WI38 (cell line): Measurements from ENCODE around the gene SCNN1A.

Experiments
- H3K4me3 ChIP-seq: 2 replicates; pipeline ENCODE4 v1.5.1; 2011; ENCODE audit warnings: low read depth, mild to moderate bottlenecking, control low read depth, low read length
- TF ChIP-seq, protein P1 (sequence below): IDR thresholded peaks from 2 replicates; pipeline ENCODE4 v1.5.1; 2012; ENCODE audit warnings: low read depth, mild to moderate bottlenecking, control low read depth, low read length

The SCNN1A gene

DNA sequence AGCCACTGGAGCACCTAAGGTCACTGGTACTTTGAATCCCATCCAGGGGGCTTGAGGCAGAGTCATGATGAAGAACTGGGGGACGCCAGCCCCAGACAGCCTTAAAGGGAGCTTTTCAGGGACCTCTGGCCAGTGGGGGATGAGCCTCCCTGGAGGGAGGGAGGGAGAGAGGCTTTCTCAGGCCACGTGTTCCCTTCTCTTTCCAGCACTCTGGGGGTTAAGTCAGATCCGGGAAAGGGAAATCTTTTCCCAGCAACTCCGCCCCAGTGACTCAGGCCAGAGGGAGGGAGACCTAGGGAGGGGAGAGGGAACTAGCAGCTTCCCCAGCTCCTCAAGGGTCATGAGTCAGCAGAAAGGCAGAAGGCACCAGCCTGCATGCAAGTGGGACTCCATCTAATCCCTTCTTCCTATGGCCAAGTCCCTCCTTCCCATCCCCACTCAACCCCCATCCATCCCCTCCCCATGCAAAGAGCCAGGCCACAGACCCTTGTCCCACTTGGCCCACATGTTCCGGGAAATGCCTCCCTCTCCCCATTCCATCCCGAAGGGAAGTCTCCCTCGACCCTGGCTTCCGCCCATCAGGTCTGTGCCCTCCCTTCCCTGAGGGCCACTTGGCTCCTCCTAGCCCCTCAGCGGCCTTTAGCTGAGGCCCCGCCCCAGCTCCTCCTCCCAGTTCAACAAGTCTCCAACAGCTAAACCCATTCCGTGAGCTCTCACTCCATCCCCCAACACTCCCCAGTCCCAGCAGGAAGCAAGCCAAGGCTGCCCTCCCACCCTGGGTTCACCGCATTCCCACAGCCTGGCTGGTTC, 39.1 kb downstream of the SCNN1A start:
- peak overlapping the region; percentile 99 for H3K4me3 ChIP-seq
- TF ChIP-seq, protein P1, sequence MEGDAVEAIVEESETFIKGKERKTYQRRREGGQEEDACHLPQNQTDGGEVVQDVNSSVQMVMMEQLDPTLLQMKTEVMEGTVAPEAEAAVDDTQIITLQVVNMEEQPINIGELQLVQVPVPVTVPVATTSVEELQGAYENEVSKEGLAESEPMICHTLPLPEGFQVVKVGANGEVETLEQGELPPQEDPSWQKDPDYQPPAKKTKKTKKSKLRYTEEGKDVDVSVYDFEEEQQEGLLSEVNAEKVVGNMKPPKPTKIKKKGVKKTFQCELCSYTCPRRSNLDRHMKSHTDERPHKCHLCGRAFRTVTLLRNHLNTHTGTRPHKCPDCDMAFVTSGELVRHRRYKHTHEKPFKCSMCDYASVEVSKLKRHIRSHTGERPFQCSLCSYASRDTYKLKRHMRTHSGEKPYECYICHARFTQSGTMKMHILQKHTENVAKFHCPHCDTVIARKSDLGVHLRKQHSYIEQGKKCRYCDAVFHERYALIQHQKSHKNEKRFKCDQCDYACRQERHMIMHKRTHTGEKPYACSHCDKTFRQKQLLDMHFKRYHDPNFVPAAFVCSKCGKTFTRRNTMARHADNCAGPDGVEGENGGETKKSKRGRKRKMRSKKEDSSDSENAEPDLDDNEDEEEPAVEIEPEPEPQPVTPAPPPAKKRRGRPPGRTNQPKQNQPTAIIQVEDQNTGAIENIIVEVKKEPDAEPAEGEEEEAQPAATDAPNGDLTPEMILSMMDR: no peak

DNA sequence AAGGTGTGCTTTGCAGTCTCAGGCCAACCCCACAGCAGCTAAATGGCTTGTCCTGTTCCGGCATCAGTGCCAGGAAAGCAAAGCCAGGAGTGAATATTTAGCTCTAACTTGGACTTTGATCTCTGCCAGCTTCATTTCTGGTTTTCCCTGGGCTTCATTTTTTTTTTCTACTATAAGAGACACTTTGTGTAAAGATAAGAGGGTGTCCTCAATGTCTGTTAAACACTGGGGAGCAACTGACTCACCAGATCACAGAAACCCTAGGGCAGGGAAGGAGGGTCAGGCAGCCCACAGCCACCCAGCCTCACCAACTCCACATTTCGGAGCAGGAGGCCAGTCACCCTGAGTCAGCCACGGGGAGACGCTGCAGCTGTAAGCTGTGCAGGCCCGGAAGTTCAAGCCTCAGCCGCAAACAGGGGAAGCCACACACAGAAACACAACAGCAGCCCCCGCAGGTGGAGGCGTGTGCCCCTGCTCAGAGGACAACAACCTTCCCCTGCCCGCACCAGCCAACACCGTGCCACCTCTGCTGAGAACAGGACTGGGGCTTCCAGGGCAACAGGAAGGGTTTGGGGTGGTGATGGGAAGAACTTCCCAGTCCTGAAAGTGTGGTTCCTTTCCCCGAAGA, 39.8 kb downstream of the SCNN1A start:
- TF ChIP-seq, protein P1: peak; percentile 34; the same call in 1 of the 2 replicates
- H3K4me3 ChIP-seq: peak overlapping the region; percentile 99

DNA sequence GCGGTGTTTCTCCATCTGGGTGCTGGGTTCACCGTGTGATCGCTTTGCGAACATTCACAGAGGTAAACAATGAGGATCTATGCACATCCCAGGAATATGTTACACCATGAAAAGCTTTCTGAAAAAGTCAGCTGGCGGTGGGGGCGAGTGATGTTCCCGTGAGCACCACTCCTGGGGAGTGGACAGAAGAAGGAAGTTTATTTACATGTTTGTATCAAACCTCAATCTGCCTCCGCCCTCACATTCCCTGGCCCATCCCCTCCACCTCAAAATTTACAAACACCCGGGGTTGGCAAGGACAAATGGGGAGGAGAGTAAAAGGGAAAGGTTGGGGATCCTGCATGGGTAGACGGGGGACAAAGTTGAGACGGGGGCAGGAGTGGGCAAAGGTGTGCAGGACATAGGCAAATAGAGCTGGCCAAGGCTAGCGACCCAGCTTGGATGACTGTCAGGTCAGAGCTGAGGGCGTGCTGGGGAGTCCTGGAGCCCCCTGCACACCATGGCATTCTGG, 40.4 kb downstream of the SCNN1A start:
- TF ChIP-seq, protein P1: no peak
- H3K4me3 ChIP-seq: peak overlapping the region; percentile 99

DNA sequence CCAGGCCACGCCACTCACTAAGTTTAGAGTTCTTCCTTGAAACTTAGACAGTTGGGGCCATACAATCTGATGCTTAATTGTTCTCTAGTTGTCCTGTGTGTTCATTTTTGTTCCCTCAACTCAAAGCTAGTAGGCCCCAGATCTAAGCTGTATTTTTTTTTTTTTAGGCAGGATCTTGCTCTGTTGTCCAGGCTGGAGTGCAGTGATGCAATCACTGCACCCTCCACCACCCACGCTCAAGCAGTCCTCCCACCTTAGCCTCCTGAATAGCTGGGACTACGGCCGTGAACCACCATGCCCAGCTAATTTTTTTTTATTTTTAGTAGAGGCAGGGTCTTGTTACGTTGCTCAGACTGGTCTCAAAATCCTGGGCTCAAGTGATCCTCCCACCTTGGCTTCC, 41.0 kb downstream of the SCNN1A start:
- peak overlapping the region; percentile 99 for H3K4me3 ChIP-seq
- TF ChIP-seq, protein P1: no peak

DNA sequence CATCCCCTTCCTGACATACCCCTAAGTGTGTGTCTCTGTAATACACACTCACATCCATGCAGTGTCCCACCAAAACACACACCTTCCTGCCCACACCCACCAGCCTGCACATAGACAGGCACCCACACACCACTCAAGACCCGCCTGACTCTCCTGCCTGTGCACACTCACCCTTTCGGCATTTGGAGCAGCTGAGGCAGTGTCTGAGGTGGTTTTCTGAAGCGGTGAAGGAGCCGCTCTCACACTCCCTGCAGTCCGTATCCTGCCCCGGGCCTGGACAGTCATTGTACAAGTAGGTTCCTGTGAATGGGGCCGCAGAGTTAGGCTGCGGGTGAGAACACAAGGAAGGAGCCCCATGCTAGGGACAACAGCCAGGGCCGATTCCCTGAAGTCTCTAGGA, 41.8 kb downstream of the SCNN1A start:
- peak overlapping the region; percentile 6; the same call in 1 of the 2 replicates for H3K4me3 ChIP-seq
- TF ChIP-seq, protein P1: no peak

DNA sequence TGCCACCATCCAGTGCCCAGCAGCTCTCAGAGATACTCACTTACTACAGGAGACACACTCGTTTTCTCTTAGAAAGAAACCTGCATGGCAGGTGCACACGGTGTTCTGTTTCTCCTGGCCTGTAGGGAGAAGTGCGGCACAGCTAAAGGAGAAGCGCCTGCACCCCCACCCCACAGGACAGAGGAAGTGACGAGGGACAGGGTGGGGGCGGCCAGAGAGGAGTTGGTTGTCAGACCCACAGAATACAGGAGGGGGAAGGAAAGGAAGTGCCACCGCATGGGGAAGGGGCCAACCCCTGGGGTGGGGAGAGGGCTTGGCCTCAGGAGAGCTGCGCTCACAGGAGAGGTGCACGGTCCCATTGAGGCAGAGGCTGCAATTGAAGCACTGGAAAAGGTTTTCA, 42.3 kb downstream of the SCNN1A start:
- H3K4me3 ChIP-seq: no peak overlapping the region
- TF ChIP-seq, protein P1: no peak

DNA sequence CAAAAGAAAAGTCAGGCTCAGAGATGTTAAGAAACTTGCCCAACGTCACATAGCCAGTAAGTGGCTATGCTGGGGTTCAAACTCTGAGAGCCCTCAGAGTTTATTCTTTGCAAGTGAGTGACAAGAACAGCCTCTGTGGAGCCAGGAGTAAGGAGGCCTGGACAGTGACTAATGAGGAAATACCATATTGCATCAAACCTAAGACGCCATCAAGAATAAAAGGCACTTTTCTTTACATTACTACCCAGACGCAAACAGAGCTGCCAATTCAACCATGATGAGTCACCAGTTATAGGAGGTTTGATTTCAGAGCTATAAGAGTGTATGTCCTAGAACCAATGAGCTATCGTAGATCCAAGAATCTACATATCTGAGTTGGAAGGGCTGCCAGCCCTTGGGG, 42.9 kb downstream of the SCNN1A start:
- TF ChIP-seq, protein P1: no peak
- no peak overlapping the region for H3K4me3 ChIP-seq
